H7 (cell line): Measurements from ENCODE around the gene PPTC7. TPM values are rescaled to one million over a fixed set of nuclear protein-coding genes. Genes with fewer than 3 reads are reported as not detected.
A peak's percentile ranks its signal among the peaks of the same experiment; 100 is the strongest.
"Not testable (repeated sequence)": the region's sequence is repeated elsewhere in the genome, so short reads cannot be mapped to it uniquely, and the experiment has no call there.

Source experiments
- DNase-seq: peaks from one replicate; pipeline ENCODE4 v3.0.0; 2012
- H3K27me3 ChIP-seq: 2 replicates; pipeline ENCODE4 v1.6.0; 2011; ENCODE audit warnings: mild to moderate bottlenecking, low read length; ENCODE audit not compliant: control insufficient read depth, insufficient read depth
- H3K36me3 ChIP-seq: replicated peaks from 2 replicates; pipeline ENCODE4 v1.5.1; 2011; ENCODE audit warnings: low read length; ENCODE audit not compliant: control insufficient read depth, insufficient read depth
- H3K4me3 ChIP-seq: 2 replicates; pipeline ENCODE4 v1.5.1; 2011; ENCODE audit warnings: low read depth, mild to moderate bottlenecking, control low read depth, low read length, moderate library complexity; ENCODE audit not compliant: insufficient read depth
- total RNA-seq: library from RNA; depleted of rRNA; stranded (reverse); fragments of >200 nt; shearing (Covaris generic); gene quantifications from 2 replicates; pipeline ENCODE4 v1.2.3, GENCODE V29; 2014

The PPTC7 gene
- total RNA-seq, 1 experiment from 2014 or later, result 4.6 TPM

- H3K36me3 ChIP-seq, H3K4me3 ChIP-seq, DNase-seq, H3K27me3 ChIP-seq: not testable (repeated sequence)
Measured at GRCh38 chr12:110592919-110593318, 9.8 kb upstream of the PPTC7 start.

DNA sequence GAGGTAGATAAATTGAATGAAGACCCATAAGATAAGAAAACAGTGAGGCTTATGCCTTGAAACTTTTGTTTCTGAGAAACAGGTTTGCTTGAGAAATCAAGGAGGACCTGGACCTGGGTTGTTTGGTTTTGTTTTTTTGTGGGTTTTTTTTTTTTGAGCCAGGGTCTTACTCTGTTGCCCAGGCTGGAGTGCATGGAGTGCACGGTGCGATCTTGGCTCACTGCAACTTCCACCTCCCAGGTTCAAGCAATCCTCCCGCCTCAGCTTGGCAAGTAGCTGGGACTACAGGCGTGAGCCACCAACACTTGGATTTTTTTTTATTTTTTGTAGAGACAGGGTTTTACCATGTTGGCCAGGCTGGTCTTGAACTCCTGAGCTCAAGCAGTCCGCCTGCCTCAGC is 9.0 kb upstream of the PPTC7 start:
- no peaks in the 10 kb centered on the region for H3K27me3 ChIP-seq
- no peaks in the 10 kb centered on the region for H3K36me3 ChIP-seq
- H3K4me3 ChIP-seq, result no peak overlapping the region
- no peak for DNase-seq

DNA sequence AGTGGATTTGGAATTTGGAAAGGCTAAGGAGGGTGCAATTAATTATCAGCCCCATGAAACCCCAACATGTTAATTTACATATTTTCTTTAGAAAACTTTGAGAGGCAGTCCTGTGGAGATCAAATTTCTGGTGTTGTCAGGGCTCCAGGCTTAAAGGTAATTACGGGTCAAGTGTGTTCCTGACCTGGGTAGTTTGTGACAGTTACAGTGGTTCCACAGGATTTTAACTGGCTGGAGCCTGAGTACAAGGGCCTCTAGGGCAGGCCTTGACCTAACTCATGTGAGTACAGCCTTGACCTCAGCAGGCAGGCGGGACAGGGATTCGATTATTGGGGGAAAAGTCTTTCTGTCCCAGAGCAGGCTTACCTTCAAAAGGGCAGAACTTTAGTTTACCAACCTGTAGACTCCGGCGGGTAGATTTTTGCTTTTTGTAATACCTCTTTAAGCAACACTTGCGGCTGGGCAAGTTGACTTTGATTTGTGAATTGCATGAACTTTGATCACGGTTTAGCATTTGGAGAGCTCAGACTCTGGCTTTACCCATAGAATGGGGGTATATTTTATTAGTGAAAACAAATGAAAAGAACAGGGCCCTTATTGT is 8.4 kb upstream of the PPTC7 start:
- H3K27me3 ChIP-seq, result no peaks in the 10 kb centered on the region
- no peak for DNase-seq
- H3K36me3 ChIP-seq, result no peaks in the 10 kb centered on the region
- H3K4me3 ChIP-seq, result no peak overlapping the region

DNA sequence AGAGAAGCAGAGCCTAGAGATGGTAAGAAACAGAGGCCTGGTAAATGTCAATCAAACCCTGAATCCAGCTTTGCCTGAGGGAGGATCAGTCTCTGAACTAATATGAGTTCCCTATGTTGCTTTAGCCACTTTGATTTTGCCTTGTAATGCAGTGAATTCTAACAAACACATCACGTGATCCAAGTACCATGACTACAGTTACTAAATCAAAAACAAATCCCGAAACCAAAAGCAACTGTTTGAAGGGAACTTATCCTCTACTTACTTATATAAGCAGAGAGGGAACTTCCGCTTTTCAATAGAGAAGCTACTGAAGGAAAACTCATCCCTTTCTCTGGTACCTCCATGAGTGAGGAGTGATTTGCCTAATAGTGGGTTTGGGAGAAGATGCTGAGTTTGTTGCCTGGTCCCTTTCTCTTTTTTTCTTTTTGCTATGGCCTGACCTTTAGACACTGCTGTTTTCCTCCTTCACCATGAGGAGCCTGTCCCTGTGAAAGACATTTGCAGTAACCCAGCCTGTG is 7.7 kb upstream of the PPTC7 start:
- Histone ChIP-seq H3K27me3 (no peaks in the 10 kb centered on the region), H3K4me3 (no peak overlapping the region), H3K36me3 (no peaks in the 10 kb centered on the region)
- DNase-seq, result no peak

- no peaks in the 10 kb centered on the region for H3K27me3 ChIP-seq
- no peak overlapping the region for H3K4me3 ChIP-seq
- no peak for DNase-seq
- H3K36me3 ChIP-seq, result no peaks in the 10 kb centered on the region
Measured at GRCh38 chr12:110590059-110590458, 6.9 kb upstream of the PPTC7 start.

- not testable (repeated sequence) for H3K36me3 ChIP-seq, H3K27me3 ChIP-seq, H3K4me3 ChIP-seq, DNase-seq
Measured at GRCh38 chr12:110587102-110587501, 4.0 kb upstream of the PPTC7 start.

DNA sequence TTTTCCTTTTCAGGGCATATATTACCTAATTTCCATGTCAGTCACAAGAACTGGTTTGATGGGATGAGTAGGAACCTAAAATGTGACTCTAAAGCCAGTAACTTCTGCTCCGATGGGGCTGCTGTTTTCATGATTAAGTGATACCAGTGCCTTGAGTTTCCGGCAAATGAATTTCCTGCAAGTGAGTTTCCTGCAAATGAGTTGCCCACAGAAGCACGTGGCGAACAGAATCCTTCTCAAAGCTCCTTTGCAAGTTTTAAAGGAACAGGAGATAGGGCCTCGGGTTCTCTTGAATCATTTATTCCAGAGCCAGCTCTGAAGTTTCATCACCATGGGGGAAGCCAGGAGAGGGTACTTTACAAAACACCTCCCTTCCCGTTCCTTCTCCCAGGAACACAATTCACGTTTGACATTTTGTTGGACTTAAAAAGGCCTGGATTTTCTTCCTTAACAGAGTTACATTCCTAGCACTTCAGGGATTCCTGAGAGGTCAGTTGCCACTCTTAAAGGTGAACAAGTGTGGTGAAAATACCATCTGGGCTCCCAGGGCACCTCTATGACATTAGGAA is 2.2 kb upstream of the PPTC7 start:
- H3K36me3 ChIP-seq, result no peaks in the 10 kb centered on the region
- no peak overlapping the region for H3K4me3 ChIP-seq
- DNase-seq, result no peak
- H3K27me3 ChIP-seq, result no peaks in the 10 kb centered on the region

- H3K27me3 ChIP-seq, result no peaks in the 10 kb centered on the region
- H3K36me3 ChIP-seq, result no peaks in the 10 kb centered on the region
- peak; percentile 83 for DNase-seq
- peak overlapping the region; percentile 93 for H3K4me3 ChIP-seq
Measured at GRCh38 chr12:110582276-110583136, 612 bp downstream of the PPTC7 start.

- no peaks in the 10 kb centered on the region for H3K27me3 ChIP-seq
- DNase-seq, result peak; percentile 53
Measured at GRCh38 chr12:110581931-110582275, 1.2 kb downstream of the PPTC7 start.

DNA sequence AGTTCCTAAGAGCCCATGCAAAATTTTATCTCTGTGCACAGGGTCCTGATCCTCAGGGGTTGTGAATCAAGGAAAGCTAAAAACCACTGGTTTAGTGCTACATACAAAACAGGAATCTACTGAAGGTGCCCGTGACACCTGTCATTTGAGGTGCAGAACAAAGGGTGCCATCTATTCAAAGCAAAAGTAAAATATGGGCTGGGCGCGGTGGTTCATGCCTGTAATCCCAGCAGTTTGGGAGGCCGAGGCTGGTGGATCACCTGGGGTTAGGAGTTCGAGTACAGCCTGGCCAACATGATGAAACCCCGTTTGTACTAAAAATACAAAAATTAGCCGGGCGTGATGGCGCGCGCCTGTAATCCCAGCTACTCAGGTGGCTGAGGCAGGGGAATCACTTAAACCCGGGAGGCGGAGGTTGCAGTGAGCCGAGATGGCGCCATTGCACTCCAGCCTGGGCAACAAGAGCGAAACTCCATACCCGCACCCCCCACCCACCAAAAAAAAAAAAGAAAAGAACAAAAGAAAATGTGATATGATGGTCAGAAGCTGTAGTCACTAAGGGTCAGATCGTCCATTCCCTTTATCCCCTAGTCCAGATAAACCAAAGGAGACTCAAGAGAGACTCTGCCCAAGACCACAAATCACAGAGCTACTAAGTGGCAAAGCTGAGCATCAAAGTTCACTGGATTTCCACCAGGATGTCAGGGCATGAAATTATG is 3.4 kb downstream of the PPTC7 start:
- DNase-seq, result no peak
- H3K4me3 ChIP-seq, result no peak overlapping the region
- no peaks in the 10 kb centered on the region for H3K27me3 ChIP-seq

More at GRCh38 chr12:110581931-110582275, 1.2 kb downstream of the PPTC7 start:
- H3K36me3 ChIP-seq, result no peaks in the 10 kb centered on the region
- peak overlapping the region; percentile 93 for H3K4me3 ChIP-seq

GRCh38 chr12:110578694-110579534 is 4.2 kb downstream of the PPTC7 start:
- DNase-seq, result no peak
- H3K36me3 ChIP-seq, result no peaks in the 10 kb centered on the region
- H3K27me3 ChIP-seq, result no peaks in the 10 kb centered on the region
- H3K4me3 ChIP-seq, result no peak overlapping the region

More for the DNA sequence above, 3.4 kb downstream of the PPTC7 start:
- H3K36me3 ChIP-seq, result no peaks in the 10 kb centered on the region

DNA sequence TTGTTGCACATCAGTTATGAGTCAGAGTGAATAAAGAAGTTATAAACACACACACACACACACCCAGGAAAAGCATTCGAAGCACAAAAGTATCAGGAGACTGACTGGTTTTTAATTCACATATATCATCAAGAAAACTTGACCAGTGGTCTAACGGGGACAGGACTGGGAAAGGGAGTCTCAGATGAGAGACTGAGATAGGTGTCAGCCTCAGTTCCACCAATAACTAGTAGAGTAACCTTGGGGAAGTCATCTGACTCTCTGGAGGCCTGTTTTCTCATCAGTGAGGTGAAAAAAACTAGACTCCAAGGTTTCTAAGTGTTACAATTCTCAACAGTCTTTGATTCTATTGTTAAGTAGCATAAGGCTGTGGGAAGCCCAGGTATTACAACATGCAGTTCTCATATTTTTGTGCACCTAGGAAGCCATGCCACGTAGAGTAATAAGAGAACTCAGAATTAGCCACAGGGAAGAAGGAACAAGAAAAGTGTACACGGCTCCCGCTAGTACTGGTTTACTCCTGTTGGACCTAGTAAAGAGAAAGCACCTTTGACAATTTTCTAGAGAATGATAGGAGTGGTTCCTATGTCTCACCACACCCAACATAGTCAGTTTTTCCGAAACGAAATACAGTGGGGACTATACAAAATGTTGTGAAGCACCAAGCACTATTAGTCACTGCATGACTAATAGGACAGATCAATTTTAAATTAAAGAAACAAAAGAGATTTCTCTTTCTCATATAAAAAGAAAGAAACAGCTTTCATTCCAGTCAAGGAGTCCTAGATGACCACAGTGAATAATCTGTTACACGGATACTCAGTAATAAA is 5.0 kb downstream of the PPTC7 start:
- Histone ChIP-seq H3K36me3 (no peaks in the 10 kb centered on the region), H3K27me3 (no peaks in the 10 kb centered on the region), H3K4me3 (no peak overlapping the region)
- DNase-seq, result no peak

- no peaks in the 10 kb centered on the region for H3K36me3 ChIP-seq
- no peak overlapping the region for H3K4me3 ChIP-seq
- no peak for DNase-seq
- no peaks in the 10 kb centered on the region for H3K27me3 ChIP-seq
Measured at GRCh38 chr12:110576504-110576903, 6.6 kb downstream of the PPTC7 start.
